NT2/D1 (cell line): ENCODE results near the gene CDH8.

Experiments used
- SUZ12 ChIP-seq: IDR thresholded peaks from 2 replicates; pipeline ENCODE4 v1.6.1; 2011; ENCODE audit not compliant: insufficient read length, insufficient read depth; ENCODE audit errors: extremely low read depth
- YY1 ChIP-seq: IDR thresholded peaks from 2 replicates; pipeline ENCODE4 v1.6.1; 2011; ENCODE audit not compliant: insufficient read length, insufficient read depth
- ZNF274 ChIP-seq: IDR thresholded peaks from 2 replicates; pipeline ENCODE4 v1.6.1; 2011; ENCODE audit warnings: mild to moderate bottlenecking, low read depth, low read length

- TF ChIP-seq ZNF274 = no peak
- no peak for TF ChIP-seq YY1
- no peak for TF ChIP-seq SUZ12
Observed at GRCh38 chr16:62020681-62021080, 15.6 kb downstream of the CDH8 start.
